SJSA1 (cell line): ENCODE data around the gene GABRB1. TPM values are rescaled to one million over a fixed set of nuclear protein-coding genes. Genes with fewer than 3 reads are reported as not detected.
"Not testable (repeated sequence)": the region's sequence is repeated elsewhere in the genome, so short reads cannot be mapped to it uniquely, and the experiment has no call there.

Source experiments
- DNase-seq, 2 experiments: peaks; one replicate each; pipeline ENCODE4 v3.0.0-alpha.2; 2015 to 2020; ENCODE audit warnings: low spot score in 2 of 2, low read depth in 1 of 2
- H3K27ac ChIP-seq: fragments of 250-450 bp; sonication (Bioruptor Pico); 2 replicates; pipeline ENCODE4 v1.5.1; 2020; ENCODE audit warnings: mild to moderate bottlenecking, moderate library complexity
- H3K27me3 ChIP-seq: fragments of 250-450 bp; sonication (Bioruptor Pico); replicated peaks from 2 replicates; pipeline ENCODE4 v1.5.1; 2020; ENCODE audit warnings: mild to moderate bottlenecking, moderate library complexity
- H3K36me3 ChIP-seq: fragments of 250-450 bp; sonication (Bioruptor Pico); 2 replicates; pipeline ENCODE4 v1.5.1; 2020; ENCODE audit warnings: mild to moderate bottlenecking
- H3K4me1 ChIP-seq: fragments of 250-450 bp; sonication (Bioruptor Pico); replicated peaks from 2 replicates; pipeline ENCODE4 v1.6.1; 2021; ENCODE audit warnings: mild to moderate bottlenecking
- H3K4me3 ChIP-seq: fragments of 250-450 bp; sonication (Bioruptor Pico); 2 replicates; pipeline ENCODE4 v1.5.1; 2020; ENCODE audit warnings: mild to moderate bottlenecking
- H3K9me3 ChIP-seq: fragments of 250-450 bp; sonication (Bioruptor Pico); replicated peaks from 2 replicates; pipeline ENCODE4 v1.5.1; 2020; ENCODE audit warnings: mild to moderate bottlenecking
- total RNA-seq: library from RNA; depleted of rRNA; stranded (reverse); fragments of >200 nt; shearing (Covaris generic); gene quantifications from 2 replicates; pipeline ENCODE4 v1.2.3, GENCODE V29; 2014

Gene GABRB1
- total RNA-seq, 1 experiment from 2014 or later = not detected

DNA sequence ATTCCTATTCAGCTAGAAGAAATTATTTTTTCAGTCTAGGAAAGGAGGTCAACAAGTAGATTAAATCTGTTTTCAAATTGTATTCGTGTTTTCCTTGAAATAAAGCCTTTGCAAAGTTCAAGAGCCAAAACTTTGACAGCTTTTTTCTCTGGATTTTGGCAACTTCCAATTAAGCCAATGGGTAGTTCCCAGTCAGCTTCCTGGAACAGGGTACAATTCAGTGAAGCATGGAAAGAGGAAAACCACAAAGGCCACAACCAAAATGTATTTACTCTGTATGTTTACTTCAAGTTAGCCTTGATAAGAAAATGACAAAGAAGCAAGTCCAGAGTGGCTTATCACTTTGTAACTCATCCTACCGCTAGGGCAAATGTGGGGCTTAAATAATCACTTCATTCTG is 243.5 kb downstream of the GABRB1 start:
- no peak for DNase-seq
- Histone ChIP-seq H3K27ac (no peak overlapping the region), H3K4me3 (no peak overlapping the region), H3K27me3 (no peaks in the 10 kb centered on the region), H3K9me3 (no peaks in the 10 kb centered on the region), H3K36me3 (no peaks in the 10 kb centered on the region), H3K4me1 (no peaks in the 10 kb centered on the region)

GRCh38 chr4:47275595-47275994 is 244.2 kb downstream of the GABRB1 start:
- no peak for DNase-seq

GRCh38 chr4:47278631-47279030 is 247.3 kb downstream of the GABRB1 start:
- no peak for DNase-seq
- Histone ChIP-seq H3K27ac (no peak overlapping the region), H3K27me3 (no peaks in the 10 kb centered on the region), H3K9me3 (no peaks in the 10 kb centered on the region), H3K36me3 (no peaks in the 10 kb centered on the region), H3K4me1 (no peaks in the 10 kb centered on the region), H3K4me3 (no peak overlapping the region)

More at GRCh38 chr4:47275595-47275994, 244.2 kb downstream of the GABRB1 start:
- Histone ChIP-seq H3K4me1 (no peaks in the 10 kb centered on the region), H3K27me3 (no peaks in the 10 kb centered on the region), H3K36me3 (no peaks in the 10 kb centered on the region), H3K4me3 (no peak overlapping the region), H3K27ac (no peak overlapping the region), H3K9me3 (no peaks in the 10 kb centered on the region)

GRCh38 chr4:47287735-47288134 is 256.4 kb downstream of the GABRB1 start:
- Histone ChIP-seq H3K4me1 (no peaks in the 10 kb centered on the region), H3K36me3 (no peaks in the 10 kb centered on the region), H3K27me3 (no peaks in the 10 kb centered on the region), H3K27ac (no peak overlapping the region), H3K4me3 (no peak overlapping the region), H3K9me3 (no peaks in the 10 kb centered on the region)
- peak in 1 of 2 experiments; percentile 0 for DNase-seq

DNA sequence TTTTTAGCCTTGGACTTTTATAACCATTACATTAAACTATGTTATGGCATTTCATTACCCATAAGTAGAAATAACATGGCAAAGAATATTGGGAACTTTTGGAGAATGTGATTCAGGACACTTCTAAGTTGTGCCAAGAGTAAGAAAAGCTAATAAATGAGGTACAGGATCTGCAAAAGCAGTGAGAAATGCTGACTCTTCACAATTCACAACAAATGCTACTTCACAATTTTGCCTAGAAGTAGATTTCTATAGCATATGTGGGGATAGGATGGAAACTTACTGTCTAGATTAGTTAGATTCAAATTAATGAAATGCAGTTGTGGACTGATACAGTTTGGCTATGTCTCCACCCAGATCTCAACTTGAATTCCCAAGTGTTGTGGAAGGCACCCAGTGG is 258.4 kb downstream of the GABRB1 start:
- no peak overlapping the region for H3K27ac ChIP-seq
- no peaks in the 10 kb centered on the region for H3K27me3 ChIP-seq
- H3K9me3 ChIP-seq = no peaks in the 10 kb centered on the region
- no peak overlapping the region for H3K4me3 ChIP-seq
- no peaks in the 10 kb centered on the region for H3K4me1 ChIP-seq
- H3K36me3 ChIP-seq = no peaks in the 10 kb centered on the region
- DNase-seq = no peak

DNA sequence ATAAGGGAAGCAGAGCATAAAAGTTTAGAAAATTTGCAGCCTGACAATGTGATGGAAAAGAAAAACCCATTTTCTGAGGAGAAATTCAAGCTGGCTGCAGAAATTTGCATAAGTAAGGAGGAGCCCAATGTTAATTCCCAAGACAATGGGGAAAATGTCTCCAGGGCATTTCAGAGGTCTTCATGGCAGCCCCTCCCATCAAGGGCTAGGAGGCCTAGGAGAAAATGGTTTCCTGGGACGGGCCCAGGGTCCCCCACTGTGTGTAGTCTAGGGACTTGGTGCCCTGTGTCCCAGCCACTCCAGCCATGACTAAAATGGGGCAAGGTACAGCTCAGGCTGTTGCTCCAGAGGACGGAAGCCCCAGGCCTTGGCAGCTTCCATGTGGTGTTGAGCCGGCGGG is 259.5 kb downstream of the GABRB1 start:
- H3K27me3 ChIP-seq, H3K27ac ChIP-seq, H3K36me3 ChIP-seq, H3K9me3 ChIP-seq, DNase-seq, H3K4me3 ChIP-seq, H3K4me1 ChIP-seq: not testable (repeated sequence)

DNA sequence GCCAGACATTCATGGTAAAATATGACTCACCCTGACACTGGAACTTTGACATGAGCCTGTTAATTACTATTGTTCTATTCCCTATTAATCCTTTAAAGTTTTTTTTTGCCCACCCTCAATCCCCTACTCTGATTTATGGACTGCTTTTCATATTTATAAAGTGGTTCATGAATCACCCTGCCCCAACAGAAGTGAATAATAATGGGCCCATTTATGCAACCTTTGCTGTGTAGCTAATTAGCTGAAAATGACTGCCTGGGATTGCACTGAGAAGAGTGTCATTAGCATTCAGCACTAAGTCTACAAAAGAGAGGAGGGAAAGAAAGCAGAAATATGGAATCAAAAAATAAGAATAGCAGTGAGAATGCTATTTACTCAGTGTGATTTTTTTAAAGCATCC is 277.8 kb downstream of the GABRB1 start:
- H3K9me3 ChIP-seq = no peaks in the 10 kb centered on the region
- H3K4me3 ChIP-seq = no peak overlapping the region
- H3K27ac ChIP-seq = no peak overlapping the region
- H3K27me3 ChIP-seq = no peaks in the 10 kb centered on the region
- H3K4me1 ChIP-seq = no peaks in the 10 kb centered on the region
- no peak for DNase-seq
- H3K36me3 ChIP-seq = no peaks in the 10 kb centered on the region

- no peaks in the 10 kb centered on the region for H3K27me3 ChIP-seq
- no peaks in the 10 kb centered on the region for H3K4me1 ChIP-seq
- H3K36me3 ChIP-seq = no peaks in the 10 kb centered on the region
- H3K9me3 ChIP-seq = no peaks in the 10 kb centered on the region
- no peak overlapping the region for H3K27ac ChIP-seq
- no peak for DNase-seq
- H3K4me3 ChIP-seq = no peak overlapping the region
These were observed 280.8 kb downstream of the GABRB1 start for GRCh38 chr4:47312170-47312569.

- no peaks in the 10 kb centered on the region for H3K27me3 ChIP-seq
- no peak overlapping the region for H3K4me3 ChIP-seq
- H3K4me1 ChIP-seq = no peaks in the 10 kb centered on the region
- no peak for DNase-seq
- no peaks in the 10 kb centered on the region for H3K9me3 ChIP-seq
- H3K27ac ChIP-seq = no peak overlapping the region
- no peaks in the 10 kb centered on the region for H3K36me3 ChIP-seq
These were observed 282.0 kb downstream of the GABRB1 start for GRCh38 chr4:47313384-47313783.

- H3K27ac ChIP-seq = no peak overlapping the region
- DNase-seq = no peak
- no peaks in the 10 kb centered on the region for H3K9me3 ChIP-seq
- no peak overlapping the region for H3K4me3 ChIP-seq
- H3K4me1 ChIP-seq = no peaks in the 10 kb centered on the region
- H3K27me3 ChIP-seq = no peaks in the 10 kb centered on the region
- H3K36me3 ChIP-seq = no peaks in the 10 kb centered on the region
These were observed 284.0 kb downstream of the GABRB1 start for GRCh38 chr4:47315346-47315745.

- Histone ChIP-seq H3K36me3 (no peaks in the 10 kb centered on the region), H3K9me3 (no peaks in the 10 kb centered on the region), H3K27me3 (no peaks in the 10 kb centered on the region), H3K4me3 (no peak overlapping the region), H3K4me1 (peaks cover 7% of the 10 kb centered on the region), H3K27ac (no peak overlapping the region)
- no peak for DNase-seq
These were observed 294.7 kb downstream of the GABRB1 start for GRCh38 chr4:47326025-47326424.

DNA sequence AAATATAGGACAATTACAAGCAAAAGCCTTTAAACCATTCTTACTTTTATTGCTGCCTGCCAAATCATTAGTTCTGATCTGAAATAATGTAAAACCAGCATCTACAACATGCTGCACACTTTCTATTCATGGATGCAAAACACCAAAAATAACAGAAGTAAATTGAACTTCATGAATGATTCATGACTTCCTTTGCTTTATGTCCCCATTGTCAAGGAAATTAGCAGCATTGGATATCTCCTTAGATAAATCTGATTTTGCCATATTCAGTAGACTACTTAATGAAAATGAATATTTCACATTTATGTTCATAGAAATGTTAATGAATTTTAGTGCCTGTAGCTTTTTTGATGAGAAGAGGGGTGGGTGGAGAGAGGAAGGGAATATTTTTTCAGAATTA is 299.5 kb downstream of the GABRB1 start:
- no peaks in the 10 kb centered on the region for H3K9me3 ChIP-seq
- H3K4me1 ChIP-seq = peaks cover 7% of the 10 kb centered on the region
- H3K4me3 ChIP-seq = no peak overlapping the region
- H3K27ac ChIP-seq = no peak overlapping the region
- DNase-seq = no peak
- no peaks in the 10 kb centered on the region for H3K36me3 ChIP-seq
- H3K27me3 ChIP-seq = no peaks in the 10 kb centered on the region

DNA sequence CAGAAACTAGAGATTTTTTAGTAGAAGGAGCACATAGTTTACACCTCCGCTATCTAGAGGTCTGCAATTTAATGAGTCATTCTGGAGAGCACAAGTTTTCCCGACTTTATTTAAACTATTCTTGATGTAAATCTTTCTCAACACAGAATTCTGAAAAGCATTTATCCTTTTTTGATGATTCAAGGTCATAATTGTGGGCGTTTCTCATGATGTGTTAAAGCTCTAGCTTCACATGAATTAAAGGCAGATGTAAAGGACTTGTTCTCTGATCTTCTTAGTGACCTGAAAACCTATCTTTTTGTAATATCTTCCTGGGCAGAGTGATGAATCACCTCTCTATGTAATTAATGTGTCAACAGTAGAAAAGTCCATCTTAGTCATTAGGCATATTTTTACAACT is 303.3 kb downstream of the GABRB1 start:
- Histone ChIP-seq H3K27ac (no peak overlapping the region), H3K27me3 (no peaks in the 10 kb centered on the region), H3K36me3 (no peaks in the 10 kb centered on the region), H3K4me3 (no peak overlapping the region), H3K9me3 (no peaks in the 10 kb centered on the region), H3K4me1 (peaks cover 7% of the 10 kb centered on the region)
- peak in 1 of 2 experiments; percentile 20 for DNase-seq

GRCh38 chr4:47337893-47338292 is 306.5 kb downstream of the GABRB1 start:
- no peak overlapping the region for H3K27ac ChIP-seq
- H3K9me3 ChIP-seq = no peaks in the 10 kb centered on the region
- DNase-seq = no peak
- H3K27me3 ChIP-seq = no peaks in the 10 kb centered on the region
- H3K4me1 ChIP-seq = no peaks in the 10 kb centered on the region; the same call in 1 of the 2 replicates
- H3K36me3 ChIP-seq = no peaks in the 10 kb centered on the region
- H3K4me3 ChIP-seq = no peak overlapping the region

DNA sequence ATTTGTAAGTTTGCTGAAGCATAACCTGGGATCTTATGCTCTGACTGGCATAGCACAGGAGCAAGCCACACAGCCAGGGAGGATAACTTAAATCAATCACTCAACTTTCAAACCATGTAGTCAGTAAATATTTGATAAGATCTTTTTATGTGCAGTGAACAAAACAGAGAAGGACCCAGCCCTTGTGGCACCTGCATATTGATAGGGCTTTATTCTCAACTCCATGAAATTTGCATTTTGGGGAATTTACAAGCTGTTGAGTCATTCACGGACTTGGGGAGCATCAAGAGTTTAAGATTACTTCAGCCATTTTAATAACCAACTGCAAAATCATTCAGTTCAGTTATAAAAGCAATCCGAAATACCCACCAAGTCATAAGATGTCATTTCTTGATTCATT is 309.5 kb downstream of the GABRB1 start:
- no peak overlapping the region for H3K27ac ChIP-seq
- DNase-seq = no peak
- H3K4me1 ChIP-seq = no peaks in the 10 kb centered on the region
- no peaks in the 10 kb centered on the region for H3K9me3 ChIP-seq
- H3K36me3 ChIP-seq = no peaks in the 10 kb centered on the region
- no peak overlapping the region for H3K4me3 ChIP-seq
- H3K27me3 ChIP-seq = no peaks in the 10 kb centered on the region
